Suppressor macrophage treated with lipopolysaccharide for 4 hours (primary cell): Measurements from ENCODE around the gene DOCK4.

Experiments
- DNase-seq: peaks from one replicate; pipeline ENCODE4 v3.0.0-alpha.2; 2020

Gene DOCK4

GRCh38 chr7:111710839-111711380 lies 495.3 kb downstream of the DOCK4 start:
- no peak for DNase-seq

DNA sequence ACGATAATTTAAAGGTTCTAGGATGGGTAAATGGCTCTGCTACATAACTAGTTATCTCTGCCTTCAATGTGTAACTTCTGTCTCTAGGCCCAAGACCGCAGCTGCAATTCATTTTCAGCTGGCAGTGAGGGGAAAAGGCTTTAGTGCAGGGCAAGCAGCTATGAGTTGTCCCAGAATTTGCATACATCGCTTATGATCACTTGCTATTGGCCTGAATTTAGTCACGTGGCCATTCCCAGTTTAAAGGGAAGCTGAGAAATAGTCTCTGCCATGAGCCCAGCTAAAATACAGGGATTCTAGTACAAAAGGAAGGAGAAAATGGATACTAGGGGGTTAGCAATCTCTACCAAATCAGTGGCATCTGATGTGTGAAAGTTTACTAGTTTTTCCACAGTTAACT lies 498.1 kb downstream of the DOCK4 start:
- no peak for DNase-seq

GRCh38 chr7:111705807-111706206 lies 500.4 kb downstream of the DOCK4 start:
- DNase-seq: no peak

GRCh38 chr7:111697771-111698170 lies 508.4 kb downstream of the DOCK4 start:
- DNase-seq: no peak

DNA sequence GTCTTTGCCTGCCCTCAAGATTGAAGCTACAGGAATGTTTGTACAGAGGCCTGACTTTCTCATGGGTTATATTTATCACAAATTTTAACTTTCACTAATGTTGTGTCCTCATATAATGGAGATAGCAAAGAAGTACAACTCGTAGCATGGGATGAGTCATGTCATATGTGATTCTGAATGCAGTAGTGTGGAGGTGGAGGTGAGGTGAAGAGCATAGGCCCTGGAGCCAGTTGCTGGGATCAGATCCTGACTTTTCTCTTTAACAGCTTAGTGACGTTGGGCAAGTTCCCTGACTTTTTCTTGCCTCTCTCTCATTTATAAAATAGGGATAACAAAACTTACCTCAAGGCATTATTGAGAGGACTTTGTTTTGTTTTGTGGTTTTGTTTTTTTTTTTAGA lies 511.8 kb downstream of the DOCK4 start:
- DNase-seq: no peak

DNA sequence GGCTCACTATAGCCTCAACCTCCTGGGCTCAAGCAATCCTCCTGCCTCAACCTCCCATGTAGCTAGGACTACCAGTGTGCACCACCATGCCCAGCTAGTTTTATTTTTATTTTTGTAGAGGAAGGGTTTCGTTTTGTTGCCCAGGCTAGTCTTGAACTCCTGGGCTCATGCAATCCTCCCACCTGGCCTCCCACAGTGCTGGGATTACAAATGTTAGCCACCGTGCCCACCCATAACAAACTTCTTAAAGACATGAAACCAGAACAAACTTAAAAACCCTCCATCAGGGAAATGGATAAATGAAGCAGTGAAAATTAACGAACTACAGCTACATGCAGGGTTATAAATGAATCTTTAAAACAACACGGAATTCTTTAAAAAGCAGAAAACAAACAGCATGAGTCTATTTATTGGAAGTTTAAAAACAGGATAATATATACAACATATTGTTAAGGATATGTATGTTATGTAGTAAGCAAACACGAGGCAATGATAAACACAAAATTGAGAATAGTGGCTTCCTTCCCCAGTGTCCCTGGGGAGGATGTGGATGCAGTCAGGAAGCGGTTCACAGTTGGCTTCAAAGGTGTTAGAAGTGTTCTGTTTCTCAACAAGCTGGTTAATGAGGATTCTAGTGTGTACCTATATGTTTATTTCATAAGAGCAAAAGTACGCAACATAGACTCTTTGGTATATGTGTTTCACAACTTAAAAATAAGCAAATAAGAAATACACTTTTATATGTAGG lies 515.7 kb downstream of the DOCK4 start:
- DNase-seq: no peak

DNA sequence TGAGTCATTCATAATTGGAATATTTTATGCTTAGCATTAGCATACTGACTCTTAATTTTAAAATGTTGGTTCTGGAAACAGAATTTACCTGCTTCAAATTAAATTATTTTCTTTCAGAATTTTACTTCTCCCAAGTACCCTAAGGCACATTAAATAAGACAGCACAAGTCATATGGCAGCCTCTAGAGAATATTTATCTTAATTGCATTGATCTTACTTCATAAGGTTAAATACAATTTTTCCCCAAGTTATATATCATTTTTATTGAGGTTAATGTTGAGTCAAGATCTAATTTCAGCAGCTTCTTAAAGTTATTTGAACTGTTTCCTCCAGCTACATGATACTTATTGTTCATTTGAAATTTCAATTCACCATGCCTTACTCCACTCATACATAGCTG lies 520.9 kb downstream of the DOCK4 start:
- DNase-seq: no peak

GRCh38 chr7:111682588-111683340 lies 523.4 kb downstream of the DOCK4 start:
- no peak for DNase-seq

GRCh38 chr7:111681242-111681641 lies 525.0 kb downstream of the DOCK4 start:
- DNase-seq: no peak

- DNase-seq: no peak
These were observed 527.2 kb downstream of the DOCK4 start for GRCh38 chr7:111678986-111679385.

- no peak for DNase-seq
These were observed 527.9 kb downstream of the DOCK4 start for GRCh38 chr7:111678281-111678680.

- DNase-seq: no peak
These were observed 528.4 kb downstream of the DOCK4 start for GRCh38 chr7:111677848-111678247.

- no peak for DNase-seq
These were observed 529.4 kb downstream of the DOCK4 start for GRCh38 chr7:111676811-111677210.
